ENCODE measurements around the gene NDUFA11.

Gene NDUFA11

GRCh38 chr19:5947435-5947834, 43.8 kb upstream of the NDUFA11 start:
- Histone ChIP-seq H3K27ac (ENCODE audit: low read length) (no peak overlapping the region), H3K36me3 (replicated peaks; ENCODE audit: low read depth, low read length) (peaks cover 57% of the 10 kb centered on the region), H3K4me1 (ENCODE audit: low read length) (peaks cover 33% of the 10 kb centered on the region), H2AFZ (ENCODE audit: low read depth, low read length) (no peak overlapping the region), H3K4me2 (ENCODE audit: low read length) (no peak overlapping the region), H3K79me2 (ENCODE audit: low read length) (peaks cover 97% of the 10 kb centered on the region), H3K4me3 (ENCODE audit: low read length) (no peak overlapping the region), H3K27me3 (ENCODE audit: low read depth, low read length) (no peaks in the 10 kb centered on the region), H3K9ac (ENCODE audit: low read length) (no peak overlapping the region), H3K9me3 (ENCODE audit: insufficient read depth, low read length) (no peaks in the 10 kb centered on the region), H4K20me1 (ENCODE audit: insufficient read depth, low read length) (peaks cover 84% of the 10 kb centered on the region)
- no peak for TF ChIP-seq CTCF (IDR thresholded peaks at IDR 0.05; ENCODE audit: low read depth, low read length)

- no peaks in the 10 kb centered on the region for H3K4me1 ChIP-seq (ENCODE audit: low read length)
- H3K4me2 ChIP-seq (ENCODE audit: low read length): no peak overlapping the region
- H3K27ac ChIP-seq (ENCODE audit: low read length): no peak overlapping the region
- no peaks in the 10 kb centered on the region for H3K9me3 ChIP-seq (ENCODE audit: insufficient read depth, low read length)
- no peak overlapping the region for H3K9ac ChIP-seq (ENCODE audit: low read length)
- H3K27me3 ChIP-seq (ENCODE audit: low read depth, low read length): no peaks in the 10 kb centered on the region
- H2AFZ ChIP-seq (ENCODE audit: low read depth, low read length): no peak overlapping the region
- no peak for TF ChIP-seq CTCF (IDR thresholded peaks at IDR 0.05; ENCODE audit: low read depth, low read length)
- no peak for TF ChIP-seq EZH2phosphoT487 (IDR thresholded peaks at IDR 0.05; ENCODE audit: low read depth)
- peaks cover 59% of the 10 kb centered on the region for H3K36me3 ChIP-seq (replicated peaks; ENCODE audit: low read depth, low read length)
- H3K79me2 ChIP-seq (ENCODE audit: low read length): peaks cover 87% of the 10 kb centered on the region
- H4K20me1 ChIP-seq (ENCODE audit: insufficient read depth, low read length): peaks cover 73% of the 10 kb centered on the region
- no peak overlapping the region for H3K4me3 ChIP-seq (ENCODE audit: low read length)
Observed at GRCh38 chr19:5943623-5944022, 40.0 kb upstream of the NDUFA11 start.

- Histone ChIP-seq H3K4me3 (ENCODE audit: low read length) (no peak overlapping the region), H3K4me1 (ENCODE audit: low read length) (no peaks in the 10 kb centered on the region), H3K79me2 (ENCODE audit: low read length) (peaks cover 82% of the 10 kb centered on the region), H3K4me2 (ENCODE audit: low read length) (no peak overlapping the region), H3K27ac (ENCODE audit: low read length) (no peak overlapping the region), H3K36me3 (replicated peaks; ENCODE audit: low read depth, low read length) (peaks cover 56% of the 10 kb centered on the region), H3K9me3 (ENCODE audit: insufficient read depth, low read length) (no peaks in the 10 kb centered on the region), H3K27me3 (ENCODE audit: low read depth, low read length) (no peaks in the 10 kb centered on the region), H4K20me1 (ENCODE audit: insufficient read depth, low read length) (peaks cover 69% of the 10 kb centered on the region), H3K9ac (ENCODE audit: low read length) (no peak overlapping the region), H2AFZ (ENCODE audit: low read depth, low read length) (no peak overlapping the region)
- TF ChIP-seq CTCF (IDR thresholded peaks at IDR 0.05; ENCODE audit: low read depth, low read length): no peak
- no peak for TF ChIP-seq EZH2phosphoT487 (IDR thresholded peaks at IDR 0.05; ENCODE audit: low read depth)
Observed at GRCh38 chr19:5943045-5943444, 39.5 kb upstream of the NDUFA11 start.

GRCh38 chr19:5941673-5942072, 38.1 kb upstream of the NDUFA11 start:
- TF ChIP-seq EZH2phosphoT487 (IDR thresholded peaks at IDR 0.05; ENCODE audit: low read depth) (no peak), CTCF (IDR thresholded peaks at IDR 0.05; ENCODE audit: low read depth, low read length) (no peak)
- Histone ChIP-seq H3K27ac (ENCODE audit: low read length) (no peak overlapping the region), H3K9ac (ENCODE audit: low read length) (no peak overlapping the region), H3K4me3 (ENCODE audit: low read length) (no peak overlapping the region), H3K4me2 (ENCODE audit: low read length) (no peak overlapping the region), H3K36me3 (replicated peaks; ENCODE audit: low read depth, low read length) (peaks cover 62% of the 10 kb centered on the region), H4K20me1 (ENCODE audit: insufficient read depth, low read length) (peaks cover 70% of the 10 kb centered on the region), H3K79me2 (ENCODE audit: low read length) (peaks cover 73% of the 10 kb centered on the region), H3K4me1 (ENCODE audit: low read length) (no peaks in the 10 kb centered on the region), H2AFZ (ENCODE audit: low read depth, low read length) (no peak overlapping the region), H3K27me3 (ENCODE audit: low read depth, low read length) (no peaks in the 10 kb centered on the region), H3K9me3 (ENCODE audit: insufficient read depth, low read length) (no peaks in the 10 kb centered on the region)

Data from OCI-LY3 (cell line).